Left renal pelvis (tissue), 4 donors: ENCODE results near the gene PRAMEF12. TPM values are rescaled to one million over a fixed set of nuclear protein-coding genes. Genes with fewer than 3 reads are reported as not detected.
"Not testable (repeated sequence)": the region's sequence is repeated elsewhere in the genome, so short reads cannot be mapped to it uniquely, and the experiment has no call there.

Source experiments
- DNase-seq, 4 donors: peaks; one replicate each; pipeline ENCODE4 v3.0.0-alpha.2; 2013; ENCODE audit warnings: low read depth in 4 of 4, low spot score in 3 of 4
- polyA plus RNA-seq, 4 donors: library from polyadenylated mRNA; unstranded; fragments of 120-200 nt; gene quantifications; one replicate each; pipeline ENCODE4 v1.2.1, GENCODE V29; 2013; ENCODE audit not compliant: insufficient read length in 4 of 4

The PRAMEF12 gene
- polyA plus RNA-seq, 4 donors, result not detected

DNA sequence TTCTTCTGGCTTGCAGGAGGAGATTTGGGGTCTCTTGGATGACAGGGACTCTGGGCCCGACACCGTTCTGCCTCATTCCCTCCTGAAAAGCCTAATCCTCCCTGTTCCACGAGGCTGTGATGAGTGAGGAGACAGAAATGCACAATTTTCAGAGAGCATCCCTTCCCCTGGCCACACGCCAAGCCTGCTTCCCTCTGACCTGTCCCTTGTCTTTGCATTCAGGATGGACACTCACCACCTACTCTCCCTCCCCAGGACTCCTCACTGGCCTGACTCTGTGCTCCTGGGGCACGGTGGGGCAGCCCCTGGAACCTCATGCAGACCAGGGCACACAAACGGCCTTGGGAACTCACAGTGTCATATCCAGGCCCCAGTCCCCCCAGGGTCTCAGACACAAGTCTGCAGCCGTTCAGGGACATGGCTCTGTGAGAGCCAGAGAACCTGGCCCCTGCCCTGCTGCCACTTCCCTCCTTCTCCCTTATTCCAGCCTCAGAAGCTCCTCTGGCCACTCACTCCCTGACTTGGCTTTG, 3.5 kb upstream of the PRAMEF12 start:
- DNase-seq, result no peak

GRCh38 chr1:12770620-12771019, 2.9 kb upstream of the PRAMEF12 start:
- no peak for DNase-seq

- DNase-seq, result no peak
These were observed 2.4 kb upstream of the PRAMEF12 start for GRCh38 chr1:12771186-12771585.

DNA sequence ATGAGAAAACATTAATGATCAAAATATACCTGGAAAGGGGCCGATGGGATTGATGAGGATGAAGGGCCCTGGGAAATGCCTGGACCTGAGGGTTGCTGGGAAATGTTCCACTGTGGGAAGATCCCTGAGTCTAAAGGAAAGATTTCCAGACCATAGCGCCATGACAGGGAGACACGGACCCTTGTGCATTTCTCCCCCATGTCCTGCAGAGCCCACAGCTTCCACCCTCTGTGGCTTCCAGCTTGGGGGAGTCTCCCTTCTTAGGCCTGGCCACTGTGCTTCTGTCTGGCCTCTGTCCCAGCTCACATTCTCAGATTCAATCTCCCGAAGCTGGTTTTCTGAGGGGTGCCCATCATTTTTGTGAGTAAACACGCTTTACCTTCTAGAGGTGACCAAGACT, 1.0 kb upstream of the PRAMEF12 start:
- no peak for DNase-seq

DNA sequence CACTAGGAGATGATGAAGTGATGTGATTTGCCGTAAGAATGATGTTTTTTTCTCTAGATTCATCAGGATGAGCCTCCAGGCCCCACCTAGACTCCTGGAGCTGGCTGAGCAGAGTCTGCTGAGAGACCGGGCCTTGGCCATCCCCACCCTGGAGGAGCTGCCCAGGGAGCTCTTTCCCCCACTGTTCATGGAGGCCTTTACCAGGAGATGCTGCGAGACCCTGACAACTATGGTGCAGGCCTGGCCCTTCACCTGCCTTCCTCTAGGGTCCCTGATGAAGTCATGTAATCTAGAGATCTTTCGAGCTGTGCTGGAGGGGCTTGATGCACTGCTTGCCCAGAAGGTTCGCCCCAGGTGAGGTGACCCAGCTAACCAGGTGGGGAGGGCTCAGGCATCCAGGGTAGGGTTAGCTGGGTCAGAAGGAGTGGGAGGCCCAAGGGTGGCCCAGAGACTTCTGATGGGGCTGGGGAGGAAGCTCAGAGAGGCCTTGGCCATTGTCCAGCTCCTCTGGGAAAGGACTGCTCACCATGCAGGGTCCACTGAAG, 1.3 kb downstream of the PRAMEF12 start:
- no peak for DNase-seq

GRCh38 chr1:12775443-12775842, 1.9 kb downstream of the PRAMEF12 start:
- DNase-seq, result no peak

GRCh38 chr1:12776801-12777557, 3.4 kb downstream of the PRAMEF12 start:
- DNase-seq, result no peak

DNA sequence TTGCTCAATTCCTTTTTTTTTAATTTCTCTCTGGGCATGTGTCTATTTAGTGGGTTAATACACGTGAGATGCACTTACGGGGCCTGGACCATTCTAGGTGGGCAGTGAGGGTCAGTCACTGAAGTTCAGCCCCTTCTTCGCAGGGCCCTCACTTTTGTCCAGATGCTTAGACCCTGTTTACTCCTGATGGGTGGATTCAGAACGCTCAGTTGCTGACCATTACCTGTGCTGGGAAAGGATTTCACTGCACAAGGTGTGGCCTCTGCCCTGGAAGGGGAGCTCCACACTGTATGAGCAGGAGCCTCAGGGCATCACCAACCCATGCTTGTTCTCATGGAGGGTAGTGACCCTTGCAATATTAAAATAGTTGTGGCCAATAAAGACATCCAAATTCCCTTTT, 4.5 kb downstream of the PRAMEF12 start:
- DNase-seq, result no peak

DNA sequence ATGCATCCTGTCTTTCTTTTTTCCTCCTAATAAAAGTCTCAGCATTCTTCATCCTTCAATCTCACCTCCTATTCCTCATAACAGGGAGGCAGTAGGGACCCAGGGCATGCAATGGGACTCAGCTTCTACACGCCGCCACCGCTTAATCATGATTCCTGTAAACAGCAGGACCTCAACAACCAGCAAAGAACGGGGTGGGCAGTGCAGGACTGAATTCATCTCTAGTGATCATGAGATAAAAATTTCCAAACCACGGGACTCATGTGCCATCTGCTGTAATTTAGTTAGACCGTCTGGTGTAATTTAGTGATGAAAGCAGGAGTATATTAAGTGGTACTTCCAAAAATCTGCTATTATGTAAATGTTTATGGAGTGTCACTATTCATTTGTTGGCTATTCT, 5.4 kb downstream of the PRAMEF12 start:
- DNase-seq, result no peak

DNA sequence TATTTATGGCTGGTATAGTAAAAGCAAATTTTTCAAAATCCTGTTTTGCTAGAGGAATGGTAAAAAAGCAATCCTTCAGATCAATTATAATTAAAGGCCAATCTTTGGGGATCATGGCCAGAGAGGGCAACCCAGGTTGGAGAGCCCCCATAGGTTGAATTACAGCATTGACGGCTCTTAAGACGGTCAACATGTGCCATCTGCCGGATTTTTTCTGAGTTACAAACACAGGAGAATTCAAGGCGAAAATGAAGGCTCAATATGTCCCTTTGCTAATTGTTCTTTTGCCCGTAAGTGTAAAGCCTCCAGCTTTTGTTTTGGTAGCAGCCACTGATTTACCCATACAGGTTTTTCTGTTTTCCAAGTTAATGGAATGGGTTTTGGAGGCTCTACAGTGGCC, 8.0 kb downstream of the PRAMEF12 start:
- not testable (repeated sequence) for DNase-seq

DNA sequence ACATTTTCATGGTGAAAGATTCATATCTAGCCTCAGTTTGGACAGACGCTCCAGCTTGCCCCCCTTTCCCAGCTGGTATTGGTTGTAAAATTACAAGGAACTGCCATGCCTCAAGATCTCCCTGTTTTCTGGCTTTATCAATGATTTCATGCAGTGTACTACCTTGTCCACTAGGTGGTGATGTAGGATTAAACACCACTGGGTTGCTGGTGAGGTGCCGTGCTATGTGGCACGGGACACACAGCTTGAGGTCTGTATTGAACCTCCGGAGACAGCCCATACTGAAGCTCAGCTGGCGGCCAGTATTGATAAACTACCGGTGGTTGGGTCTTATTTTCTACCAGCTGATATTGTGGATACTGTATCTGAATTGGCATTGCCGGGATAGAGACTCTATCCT, 10.2 kb downstream of the PRAMEF12 start:
- DNase-seq, result not testable (repeated sequence)

DNA sequence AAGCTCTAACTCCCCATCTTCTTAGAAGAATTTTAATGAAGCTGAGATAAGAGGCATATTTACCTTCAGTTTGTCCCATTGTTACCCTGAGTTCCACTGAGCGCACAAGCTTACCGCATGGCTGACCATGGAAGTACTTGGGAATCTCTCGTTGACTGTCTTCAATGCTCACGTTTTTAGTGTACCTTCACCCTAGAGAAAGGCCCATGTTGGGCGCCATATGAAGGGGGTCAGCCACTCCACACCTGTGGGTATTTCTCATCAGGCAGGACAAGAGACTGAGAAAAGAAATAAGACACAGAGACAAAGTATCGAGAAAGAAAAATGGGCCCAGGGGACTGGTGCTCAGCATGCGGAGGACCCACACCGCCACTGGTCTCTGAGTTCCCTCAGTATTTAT, 11.2 kb downstream of the PRAMEF12 start:
- DNase-seq, result not testable (repeated sequence)

- not testable (repeated sequence) for DNase-seq
These were observed 17.6 kb downstream of the PRAMEF12 start, which contains the start of gene PRAMEF1 for GRCh38 chr1:12791097-12791496. Gene PRAMEF1, plus strand, starts transcription at chr1:12791397. Its CDS starts 1,831 bp downstream, at chr1:12793228.

GRCh38 chr1:12798911-12799310, 25.4 kb downstream of the PRAMEF12 start:
- DNase-seq, result no peak

DNA sequence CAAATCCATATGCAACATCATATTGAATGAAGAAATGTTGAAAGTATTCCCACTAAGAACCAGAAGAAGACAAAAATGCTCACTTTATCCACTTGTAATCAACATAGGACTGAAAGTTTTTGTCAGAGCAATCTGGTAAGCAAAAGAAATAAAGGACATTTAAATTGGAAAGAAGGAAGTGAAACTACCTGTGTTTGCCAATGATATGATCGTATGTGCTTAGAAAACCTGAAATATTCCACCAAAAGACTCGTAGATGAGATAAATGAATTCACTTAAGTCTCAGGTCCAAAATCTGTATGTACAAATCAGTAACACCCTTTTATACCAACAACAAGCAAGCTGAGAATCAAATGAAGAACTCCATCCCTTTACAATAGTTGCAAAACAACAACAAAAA, 26.2 kb downstream of the PRAMEF12 start:
- DNase-seq, result no peak

- no peak for DNase-seq
These were observed 36.4 kb downstream of the PRAMEF12 start for GRCh38 chr1:12809933-12810332.

DNA sequence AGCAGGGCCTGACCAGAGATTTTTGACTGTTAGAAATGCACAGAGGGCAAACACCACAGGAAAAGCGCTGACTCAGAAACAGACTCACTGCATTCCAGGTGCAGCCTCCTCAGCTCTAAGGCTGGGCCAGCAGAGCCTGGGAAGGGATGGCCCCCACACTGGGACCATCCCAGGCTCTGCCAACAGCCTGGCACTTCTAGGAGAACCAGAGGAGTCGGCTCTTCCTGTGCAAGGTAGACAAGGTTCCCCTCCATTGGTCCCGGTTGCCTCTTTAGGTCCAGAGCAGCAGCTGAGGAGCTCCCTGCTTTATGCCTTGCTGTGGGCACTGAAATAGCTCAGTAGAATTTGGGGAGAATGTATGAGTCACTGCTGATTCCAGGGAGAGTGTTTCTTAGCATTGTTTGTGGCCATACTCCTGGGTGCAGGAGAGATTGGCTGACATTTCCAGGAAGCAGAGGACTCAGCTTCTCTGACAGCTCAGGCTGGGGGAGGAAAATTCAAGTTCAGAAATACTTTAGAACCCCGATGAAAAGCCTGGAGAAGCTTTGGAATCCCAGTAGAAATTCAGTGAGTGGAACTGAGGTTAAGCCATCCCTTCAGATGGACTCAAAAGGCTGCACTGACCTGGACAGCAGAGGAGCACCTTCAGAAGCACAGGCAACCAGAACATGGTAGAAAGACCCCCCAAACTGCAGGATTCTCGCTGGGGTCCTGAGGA, 37.3 kb downstream of the PRAMEF12 start:
- DNase-seq, result no peak

DNA sequence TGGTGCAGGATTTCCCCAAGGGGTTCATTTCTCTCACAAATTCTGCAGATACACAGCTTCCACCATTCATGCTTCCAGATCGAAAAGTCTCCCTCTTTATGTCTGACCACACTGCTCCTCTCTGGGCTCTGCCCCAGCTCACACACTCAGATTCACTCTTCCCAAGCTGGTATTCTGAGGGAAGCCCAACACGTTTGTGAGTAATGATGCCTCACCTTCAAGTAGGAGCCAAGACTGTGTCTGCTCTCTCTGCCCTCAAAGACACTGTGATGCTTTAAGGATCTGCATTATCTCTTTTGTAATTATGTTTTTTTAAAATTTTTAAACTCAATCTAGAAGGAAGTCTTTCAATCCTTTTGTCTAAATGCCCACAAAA, 37.9 kb downstream of the PRAMEF12 start:
- DNase-seq, result no peak

GRCh38 chr1:12819061-12819460, 45.5 kb downstream of the PRAMEF12 start:
- DNase-seq, result not testable (repeated sequence)
